HepG2 (cell line): ENCODE results near the gene NDUFS7. TPM values are rescaled to one million over a fixed set of nuclear protein-coding genes. Genes with fewer than 3 reads are reported as not detected.

ENCODE experiments used
- FOXC1 ChIP-seq: sonication (generic); formaldehyde crosslinking; IDR thresholded peaks from 2 replicates; pipeline ENCODE4 v1.8.0; 2022; ENCODE audit warnings: mild to moderate bottlenecking, missing genetic modification reagents, borderline replicate concordance
- FOXK1 ChIP-seq: sonication (generic); formaldehyde crosslinking; IDR thresholded peaks from 2 replicates; pipeline ENCODE4 v1.4.0; 2020; ENCODE audit warnings: low read depth, missing genetic modification reagents, borderline replicate concordance
- FOXP4 ChIP-seq: sonication (generic); formaldehyde crosslinking; IDR thresholded peaks from 2 replicates; pipeline ENCODE4 v1.4.0; 2020; ENCODE audit warnings: missing genetic modification reagents
- GMEB1 ChIP-seq: sonication (generic); formaldehyde crosslinking; IDR thresholded peaks from 2 replicates; pipeline ENCODE4 v1.5.1; 2020; ENCODE audit warnings: missing genetic modification reagents, mild to moderate bottlenecking, borderline replicate concordance
- ISX ChIP-seq: sonication (generic); formaldehyde crosslinking; conservative IDR thresholded peaks from 2 replicates; pipeline ENCODE4 v1.5.0; 2020; ENCODE audit warnings: missing genetic modification reagents
- MLX ChIP-seq: IDR thresholded peaks from 2 replicates; pipeline ENCODE4 v1.6.1; 2016
- NR2F6 ChIP-seq, 2 experiments: IDR thresholded peaks; 2 replicates each; pipeline ENCODE4 v1.6.1; 2016; ENCODE audit warnings: antibody characterized with exemption in 1 of 2, mild to moderate bottlenecking in 1 of 2
- SKIL ChIP-seq: sonication (generic); formaldehyde crosslinking; IDR thresholded peaks from 2 replicates; pipeline ENCODE4 v1.8.0; 2022; ENCODE audit warnings: missing genetic modification reagents, mild to moderate bottlenecking, moderate library complexity, borderline replicate concordance
- SRY ChIP-seq: sonication (generic); formaldehyde crosslinking; IDR thresholded peaks from 2 replicates; pipeline ENCODE4 v1.8.0; 2022; ENCODE audit warnings: mild to moderate bottlenecking, missing genetic modification reagents
- TERF1 ChIP-seq: sonication (generic); formaldehyde crosslinking; IDR thresholded peaks from 2 replicates; pipeline ENCODE4 v1.8.0; 2022; ENCODE audit warnings: mild to moderate bottlenecking, missing genetic modification reagents, moderate library complexity
- ZNF224 ChIP-seq: sonication (generic); formaldehyde crosslinking; IDR thresholded peaks from 2 replicates; pipeline ENCODE4 v1.5.0; 2020; ENCODE audit warnings: mild to moderate bottlenecking, missing genetic modification reagents
- ZNF326 ChIP-seq: sonication (generic); formaldehyde crosslinking; IDR thresholded peaks from 2 replicates; pipeline ENCODE4 v1.4.0; 2020; ENCODE audit warnings: missing genetic modification reagents, borderline replicate concordance
- ZNF343 ChIP-seq: sonication (generic); formaldehyde crosslinking; IDR thresholded peaks from 2 replicates; pipeline ENCODE4 v1.4.0; 2020; ENCODE audit warnings: mild to moderate bottlenecking, missing genetic modification reagents
- ZNF367 ChIP-seq: sonication (generic); formaldehyde crosslinking; IDR thresholded peaks from 2 replicates; pipeline ENCODE4 v1.4.0; 2020; ENCODE audit warnings: missing genetic modification reagents, borderline replicate concordance
- ZNF746 ChIP-seq: sonication (generic); formaldehyde crosslinking; IDR thresholded peaks from 2 replicates; pipeline ENCODE4 v1.8.0; 2022; ENCODE audit warnings: mild to moderate bottlenecking, missing genetic modification reagents
- ZNF816 ChIP-seq: sonication (generic); formaldehyde crosslinking; IDR thresholded peaks from 2 replicates; pipeline ENCODE4 v1.8.0; 2022; ENCODE audit warnings: missing genetic modification reagents, mild to moderate bottlenecking, borderline replicate concordance
- ZNF883 ChIP-seq: sonication (generic); formaldehyde crosslinking; IDR thresholded peaks from 2 replicates; pipeline ENCODE4 v1.5.1; 2020; ENCODE audit warnings: mild to moderate bottlenecking, missing genetic modification reagents; ENCODE audit errors: not compliant biosample characterization
- ZNF891 ChIP-seq: sonication (generic); formaldehyde crosslinking; IDR thresholded peaks from 2 replicates; pipeline ENCODE4 v1.5.0; 2020; ENCODE audit warnings: mild to moderate bottlenecking, missing genetic modification reagents
- polyA plus RNA-seq, 8 experiments: library from polyadenylated mRNA; depleted of rRNA in 3 of 8; stranded (reverse) in 7 of 8; unstranded in 1 of 8; fragments of >200 nt; fragmentation: Illumina TruSeq in 4 of 8; extraction: Trizol in 4 of 8; gene quantifications; 2 replicates each; pipeline versions ENCODE4 v1.2.1 to v1.2.3, GENCODE V29; 2011 to 2016; ENCODE audit warnings: low read depth in 4 of 8, missing spikeins in 1 of 8, mixed read lengths in 1 of 8; ENCODE audit not compliant: insufficient read depth in 1 of 8
- total RNA-seq, 5 experiments: library from RNA; depleted of rRNA; stranded (reverse); fragments of >200 nt; fragmentation: Illumina TruSeq; extraction: Trizol; gene quantifications; 2 replicates each; pipeline ENCODE4 v1.2.3, GENCODE V29; 2016; ENCODE audit warnings: low read depth in 1 of 5

The NDUFS7 gene
- total and polyA plus RNA-seq, 2 of the 13 experiments (the other 11 are each of a cell fraction or from before 2014, with no cell fraction given), result 34.3 to 66.9 TPM

GRCh38 chr19:1424192-1424955 is 40.7 kb downstream of the NDUFS7 start (continued):
- TF ChIP-seq SKIL (CRISPR knock-in tag) (peak; percentile 68), ISX (CRISPR knock-in tag) (no peak), ZNF816 (CRISPR knock-in tag) (no peak), MLX (CRISPR knock-in tag) (peak; percentile 76; the same call in 1 of the 2 replicates), ZNF326 (CRISPR knock-in tag) (peak; percentile 60; the same call in 1 of the 2 replicates), NR2F6 (IDR thresholded peaks at IDR 0.05) (peak; percentile 80), NR2F6 (CRISPR knock-in tag; IDR thresholded peaks at IDR 0.05) (peak; percentile 87), ZNF343 (CRISPR knock-in tag) (0 out of 2 replicates have a peak, but pooled peaks have one; percentile 46), TERF1 (CRISPR knock-in tag) (no peak), ZNF891 (CRISPR knock-in tag) (peak; percentile 72; the same call in 1 of the 2 replicates), ZNF883 (CRISPR knock-in tag) (peak; percentile 62), ZNF367 (CRISPR knock-in tag) (no peak), SRY (0 out of 2 replicates have a peak, but pooled peaks have one; percentile 70), FOXC1 (CRISPR knock-in tag) (0 out of 2 replicates have a peak, but pooled peaks have one; percentile 31), ZNF224 (CRISPR knock-in tag) (0 out of 2 replicates have a peak, but pooled peaks have one; percentile 28), ZNF746 (CRISPR knock-in tag) (peak; percentile 82), GMEB1 (CRISPR knock-in tag) (peak; percentile 74), FOXK1 (peak; percentile 55; the same call in 1 of the 2 replicates), FOXP4 (CRISPR knock-in tag) (0 out of 2 replicates have a peak, but pooled peaks have one; percentile 12)
